Endothelial cell of umbilical vein (primary cell): Measurements from ENCODE around the gene MKRN1.

ENCODE experiments used
- EZH2 ChIP-seq: IDR thresholded peaks from 2 replicates; pipeline ENCODE4 v1.6.1; 2012; ENCODE audit warnings: borderline replicate concordance, low read depth, mild to moderate bottlenecking, moderate library complexity, low read length, inconsistent platforms; ENCODE audit not compliant: severe bottlenecking
- TF ChIP-seq, protein P1 (sequence below), 2 donors: IDR thresholded peaks; 1 replicate in 1 of 2; 2 replicates in 1 of 2; pipeline ENCODE4 v1.5.1; 2011; ENCODE audit warnings: low read length in 2 of 2, mild to moderate bottlenecking in 2 of 2, moderate library complexity in 2 of 2, control low read depth in 1 of 2, inconsistent platforms in 1 of 2, low read depth in 1 of 2; ENCODE audit not compliant: insufficient read depth in 1 of 2; ENCODE audit errors: extremely low read depth in 1 of 2

DNA sequence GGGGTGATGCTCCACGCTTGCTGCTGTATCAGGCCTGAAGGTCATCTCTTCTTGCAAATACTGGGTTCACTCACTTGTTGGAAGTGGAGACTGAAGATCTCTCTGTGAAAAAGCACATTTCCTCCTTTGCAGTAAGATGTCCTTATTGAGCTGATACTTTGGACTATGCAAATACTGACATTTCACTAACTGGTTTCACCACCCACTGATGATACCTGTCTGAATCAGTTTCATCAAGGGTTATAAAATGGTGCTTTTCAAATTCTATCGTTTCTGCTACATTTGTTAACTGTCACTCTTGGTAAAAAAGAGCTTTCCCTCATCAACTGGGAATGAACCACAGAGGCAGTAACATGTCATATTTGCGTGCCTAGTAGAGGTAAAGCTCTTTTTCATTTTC, 39.9 kb downstream of the MKRN1 start:
- TF ChIP-seq, protein P1, sequence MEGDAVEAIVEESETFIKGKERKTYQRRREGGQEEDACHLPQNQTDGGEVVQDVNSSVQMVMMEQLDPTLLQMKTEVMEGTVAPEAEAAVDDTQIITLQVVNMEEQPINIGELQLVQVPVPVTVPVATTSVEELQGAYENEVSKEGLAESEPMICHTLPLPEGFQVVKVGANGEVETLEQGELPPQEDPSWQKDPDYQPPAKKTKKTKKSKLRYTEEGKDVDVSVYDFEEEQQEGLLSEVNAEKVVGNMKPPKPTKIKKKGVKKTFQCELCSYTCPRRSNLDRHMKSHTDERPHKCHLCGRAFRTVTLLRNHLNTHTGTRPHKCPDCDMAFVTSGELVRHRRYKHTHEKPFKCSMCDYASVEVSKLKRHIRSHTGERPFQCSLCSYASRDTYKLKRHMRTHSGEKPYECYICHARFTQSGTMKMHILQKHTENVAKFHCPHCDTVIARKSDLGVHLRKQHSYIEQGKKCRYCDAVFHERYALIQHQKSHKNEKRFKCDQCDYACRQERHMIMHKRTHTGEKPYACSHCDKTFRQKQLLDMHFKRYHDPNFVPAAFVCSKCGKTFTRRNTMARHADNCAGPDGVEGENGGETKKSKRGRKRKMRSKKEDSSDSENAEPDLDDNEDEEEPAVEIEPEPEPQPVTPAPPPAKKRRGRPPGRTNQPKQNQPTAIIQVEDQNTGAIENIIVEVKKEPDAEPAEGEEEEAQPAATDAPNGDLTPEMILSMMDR (IDR thresholded peaks at IDR 0.05; ENCODE audit: extremely low read depth in 1 of 2, insufficient read depth in 1 of 2, low read depth in 1 of 2, low read length in 2 of 2): no peak
- no peak for TF ChIP-seq EZH2
